SIG-M5 (cell line): ENCODE measurements around the gene VAV3.

Experiments
- DNase-seq: peaks from one replicate; lab custom pipeline; 2025; lab: John Stamatoyannopoulos, UW

VAV3 gene

DNA sequence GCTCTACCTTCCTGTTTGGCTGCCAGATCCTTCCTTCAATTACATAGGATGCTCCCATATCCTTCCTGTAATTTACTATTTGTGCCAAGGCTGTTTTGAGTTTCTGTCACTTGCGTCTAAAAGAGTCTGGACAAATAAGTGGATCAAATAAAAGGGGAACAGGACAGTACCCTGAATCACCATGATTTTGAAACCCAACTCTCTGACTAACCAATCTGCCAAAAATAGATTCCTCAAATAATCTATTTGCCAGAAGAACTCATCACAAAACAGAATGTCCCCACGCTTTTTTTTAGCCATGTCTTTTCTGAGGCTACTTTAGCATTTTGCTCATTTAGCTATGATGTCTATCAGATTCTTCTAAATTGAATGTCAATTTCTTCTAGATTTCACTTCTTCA, 431.5 kb downstream of the VAV3 start:
- no peak for DNase-seq

DNA sequence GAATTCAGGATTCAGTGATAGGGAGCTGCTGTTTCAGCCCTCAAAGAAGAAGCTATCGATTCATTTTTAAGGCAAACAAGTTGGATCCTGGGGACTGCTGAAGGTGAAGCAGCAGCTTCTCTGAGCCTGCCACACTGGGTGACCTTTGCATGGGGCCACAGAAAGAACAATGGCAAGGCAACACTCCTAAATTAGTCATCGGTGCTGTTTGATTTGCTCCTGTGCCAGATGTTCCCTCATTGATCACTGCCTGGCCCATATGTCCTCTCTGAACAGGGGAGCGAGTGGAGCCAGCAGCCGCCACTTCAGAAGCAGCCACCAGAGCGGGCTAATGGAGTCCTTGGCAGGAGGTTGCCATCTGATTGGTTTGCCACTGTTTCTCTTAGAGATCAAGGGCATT, 432.7 kb downstream of the VAV3 start:
- DNase-seq, result no peak

DNA sequence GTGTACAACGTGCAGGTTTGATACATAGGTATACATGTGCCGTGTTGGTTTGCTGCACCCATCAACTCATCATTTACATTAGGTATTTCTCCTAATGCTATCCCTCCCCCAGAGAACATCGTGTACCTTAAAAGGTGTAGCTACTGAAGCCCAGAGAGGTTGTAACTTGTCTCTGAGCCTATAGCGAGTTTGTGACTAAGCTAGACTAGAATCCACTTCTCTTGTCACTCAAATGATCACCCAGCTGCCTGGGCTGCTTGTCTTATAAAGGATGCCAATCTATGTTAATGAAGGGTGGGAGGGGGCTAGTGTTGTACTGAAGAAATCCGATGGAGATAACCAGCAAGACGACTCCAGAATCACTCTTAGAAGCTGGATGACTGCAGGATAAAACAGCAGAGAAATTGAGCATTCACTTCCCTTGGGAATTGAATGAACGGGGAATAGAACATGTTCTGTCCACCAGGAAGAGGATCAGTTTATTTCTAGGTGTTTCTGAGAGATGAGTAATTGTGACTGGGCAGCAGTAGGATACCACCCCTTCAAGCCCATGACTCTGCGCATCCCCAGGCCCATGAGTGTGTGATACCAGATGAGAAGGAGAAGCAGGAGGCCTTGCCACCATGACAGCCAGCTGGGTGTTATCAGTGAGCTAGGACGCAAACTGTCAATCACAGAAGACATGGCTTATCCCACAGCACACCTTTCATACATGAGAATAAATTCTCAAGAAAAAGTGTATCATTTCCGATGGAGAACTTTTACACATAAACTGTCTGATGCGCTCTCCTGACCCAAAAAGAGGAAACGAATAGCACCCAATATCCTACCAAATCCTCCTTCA, 433.7 kb downstream of the VAV3 start:
- DNase-seq, result no peak

DNA sequence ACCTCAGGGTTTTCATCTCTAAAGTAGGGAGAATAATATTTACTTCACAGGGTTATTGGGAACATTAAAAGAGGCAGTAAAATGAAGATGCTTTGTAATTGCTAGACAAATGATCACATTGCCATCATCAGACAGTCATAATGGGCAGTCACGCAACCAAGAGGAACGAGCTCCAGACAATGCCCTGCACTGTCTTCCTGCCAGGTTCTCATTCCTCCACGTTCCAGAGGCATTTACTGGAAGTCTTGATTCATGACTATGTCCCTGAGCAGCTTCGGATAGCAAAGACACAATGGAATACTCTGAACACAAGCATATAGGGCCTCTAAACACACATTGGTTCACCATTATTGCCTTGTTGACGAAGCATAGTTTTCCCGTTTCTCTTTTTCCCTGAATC, 434.4 kb downstream of the VAV3 start:
- DNase-seq, result no peak

DNA sequence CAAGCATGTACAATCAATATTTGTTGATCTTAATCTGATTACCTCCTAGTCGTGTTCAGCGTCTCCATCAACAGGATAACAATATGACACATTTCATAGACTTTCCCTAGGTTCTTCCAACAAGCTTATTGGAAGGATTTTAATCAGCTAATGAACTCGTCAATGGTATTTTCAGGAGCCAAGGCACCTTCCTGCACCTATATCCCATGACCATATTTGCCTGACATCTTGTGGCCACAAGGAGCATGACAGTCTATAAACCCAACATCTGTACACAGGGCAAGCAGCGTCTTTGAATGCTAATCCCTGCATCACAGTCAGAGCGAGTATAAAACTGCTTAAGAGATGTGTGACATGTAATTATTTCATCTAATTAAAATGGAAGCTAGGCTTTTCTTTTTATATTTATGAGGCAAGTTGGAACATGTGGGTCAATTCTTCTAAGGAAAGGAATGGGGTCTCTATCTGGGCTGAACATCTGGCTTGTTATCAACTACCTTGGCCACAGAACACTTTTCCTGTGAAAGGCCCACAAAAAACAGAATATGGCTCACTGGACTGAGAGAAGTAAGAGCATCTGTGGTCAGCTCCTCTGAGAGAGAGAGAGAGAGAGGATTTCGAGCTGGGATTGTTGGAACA, 435.4 kb downstream of the VAV3 start:
- DNase-seq, result no peak

DNA sequence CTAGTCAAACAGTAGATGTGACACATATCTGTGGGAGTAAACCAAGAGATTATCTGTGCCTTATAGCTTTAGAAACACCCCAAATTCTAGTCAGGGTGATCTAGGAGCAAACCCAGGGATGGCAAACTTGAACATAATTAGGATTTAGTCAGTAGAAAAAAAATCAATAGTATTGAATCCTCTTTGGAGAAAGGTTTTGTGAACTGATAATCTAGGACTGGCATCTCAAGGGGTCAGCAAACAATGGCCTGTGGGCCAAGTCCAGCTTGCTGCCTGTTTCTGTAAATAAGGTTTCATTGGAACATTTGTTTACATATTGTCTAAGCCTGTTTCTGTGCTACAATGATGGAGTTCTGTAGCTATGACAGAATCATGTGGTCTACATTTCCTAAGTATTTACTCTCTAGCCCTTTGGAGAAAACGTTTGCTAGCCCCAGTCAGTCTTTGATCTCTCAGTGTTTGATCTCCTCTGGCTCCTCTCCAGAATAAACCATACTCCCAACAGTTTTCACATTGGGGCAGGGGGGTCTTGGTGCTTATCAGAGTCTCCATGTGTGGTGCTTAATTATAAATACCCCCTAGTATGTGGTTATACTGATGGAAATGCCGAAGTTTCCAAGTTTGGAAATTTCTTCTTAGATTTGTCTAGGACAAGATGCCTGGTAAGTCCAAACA, 438.3 kb downstream of the VAV3 start:
- no peak for DNase-seq

DNA sequence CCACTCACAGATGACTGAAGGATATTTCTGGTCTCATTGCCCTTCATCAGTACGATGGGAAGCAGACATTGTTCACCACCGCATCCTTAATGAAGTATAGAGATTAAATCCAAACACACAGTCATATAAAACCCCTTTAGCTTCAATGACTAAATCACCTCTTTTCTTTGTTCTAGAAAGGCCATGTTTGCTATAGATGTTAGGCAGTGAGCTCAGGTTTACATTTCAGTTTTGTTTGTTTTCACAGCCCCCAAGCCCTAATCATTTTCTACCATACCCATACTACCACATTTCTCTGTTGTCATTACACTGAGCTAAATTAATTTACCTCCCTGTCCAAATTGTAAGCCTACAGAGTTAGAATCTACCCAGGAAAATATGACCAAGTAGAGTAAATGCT, 439.0 kb downstream of the VAV3 start:
- DNase-seq, result no peak

DNA sequence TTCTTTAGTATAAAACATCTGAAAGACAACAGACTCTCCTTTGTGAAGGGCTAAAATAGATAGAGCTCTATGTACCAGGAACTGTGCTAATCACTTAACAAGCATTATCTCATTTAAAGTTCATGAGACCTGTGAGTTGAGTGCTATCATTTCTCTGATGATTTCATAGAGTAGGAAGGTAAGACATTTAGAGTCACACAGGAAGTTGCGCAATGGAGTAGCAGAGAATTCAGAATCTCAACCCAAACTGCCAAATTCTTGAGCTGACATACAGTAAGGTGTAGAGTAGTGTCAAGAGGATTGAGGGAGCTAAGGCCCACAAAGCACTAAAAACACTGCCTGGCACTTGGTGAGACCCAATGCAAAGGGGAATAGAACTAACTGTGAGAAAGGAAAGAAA, 439.8 kb downstream of the VAV3 start:
- no peak for DNase-seq

DNA sequence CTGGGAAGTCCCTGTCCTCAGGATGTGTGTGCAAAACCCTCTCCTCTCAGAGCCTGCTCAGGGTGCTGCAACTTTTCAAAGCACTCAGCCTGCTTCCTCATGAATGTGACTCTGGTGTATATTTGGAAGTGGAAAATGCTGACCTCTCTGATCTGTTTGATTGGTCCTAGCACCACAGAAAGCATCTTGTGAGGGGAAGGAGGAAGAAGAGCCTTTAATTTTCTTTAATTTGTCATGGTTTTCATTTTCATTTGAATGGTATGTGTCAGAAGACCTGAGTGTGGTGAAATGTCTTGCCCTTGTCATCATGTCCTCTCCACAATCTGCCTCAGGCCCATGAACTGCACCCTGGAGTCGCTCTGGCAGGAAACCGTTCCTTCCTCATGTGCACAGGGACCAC, 440.7 kb downstream of the VAV3 start:
- no peak for DNase-seq

DNA sequence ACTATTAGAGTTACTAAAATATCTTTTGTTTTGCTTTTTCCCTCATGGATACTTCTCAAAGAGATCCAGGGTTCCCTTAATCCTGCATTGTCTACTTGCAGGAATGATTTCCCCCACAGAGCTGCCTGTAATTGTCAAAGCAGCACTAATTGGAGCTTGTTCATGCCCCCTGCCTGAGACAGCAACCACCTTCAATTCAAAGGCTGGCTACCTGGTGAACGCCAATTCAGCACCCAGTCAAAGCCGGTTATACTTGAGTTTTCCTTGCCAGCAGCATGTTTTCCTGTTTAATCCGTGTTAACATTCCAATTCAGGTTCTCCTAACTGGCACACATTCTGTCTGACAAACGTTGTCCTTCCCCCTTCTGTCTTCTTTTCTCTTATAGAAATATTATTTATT, 441.2 kb downstream of the VAV3 start:
- DNase-seq, result no peak

DNA sequence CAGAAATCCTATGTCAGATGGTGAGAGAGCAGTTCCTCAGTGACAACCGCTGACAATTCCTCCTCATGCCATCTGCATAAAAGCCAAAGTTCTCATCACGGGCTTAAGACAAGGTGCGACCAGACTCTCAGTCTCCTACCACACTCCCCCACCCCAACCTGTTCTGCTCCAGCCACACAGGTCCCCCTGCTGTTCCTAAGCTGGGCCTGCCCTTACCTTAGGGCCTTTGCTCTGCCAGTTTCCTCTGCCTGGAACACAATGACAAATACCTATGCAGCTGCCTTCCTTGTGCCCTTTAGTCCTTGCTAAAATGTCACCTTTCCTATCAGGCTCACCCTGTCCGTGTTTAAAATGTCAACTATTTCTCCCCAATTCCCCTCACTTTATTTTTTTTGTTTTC, 441.9 kb downstream of the VAV3 start:
- no peak for DNase-seq
